ENCODE measurements around the gene LHFPL5.
A peak's percentile ranks its signal among the peaks of the same experiment; 100 is the strongest.

LHFPL5 gene

GRCh38 chr6:35794536-35795452 is 10.4 kb upstream of the LHFPL5 start:
- no peak for DNase-seq

GRCh38 chr6:35795453-35796071 is 9.6 kb upstream of the LHFPL5 start:
- DNase-seq: no peak

DNA sequence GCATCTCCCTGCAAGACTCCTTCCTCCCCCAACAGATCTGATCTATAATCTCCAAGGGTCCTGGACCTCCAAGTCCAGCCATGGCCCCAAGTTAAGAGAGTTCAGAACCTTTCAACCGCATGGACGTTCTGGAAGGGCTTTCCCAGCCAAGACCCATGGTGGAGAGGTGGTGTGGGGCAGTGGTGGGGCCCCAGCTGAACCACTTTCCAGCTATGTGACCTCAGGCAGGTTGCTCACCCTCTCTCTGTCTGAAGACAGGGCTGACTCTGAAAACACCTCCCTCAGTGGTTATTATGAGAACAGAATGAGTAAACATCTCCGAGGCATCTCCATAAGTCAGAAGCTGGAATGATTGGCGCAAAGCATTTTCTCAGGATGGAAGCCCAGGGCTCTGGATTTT is 8.9 kb upstream of the LHFPL5 start:
- no peak for DNase-seq

GRCh38 chr6:35797837-35798526 is 7.2 kb upstream of the LHFPL5 start:
- no peak for DNase-seq

- no peak for DNase-seq
Measured at GRCh38 chr6:35798706-35799105, 6.4 kb upstream of the LHFPL5 start.

- no peak for DNase-seq
Measured at GRCh38 chr6:35801148-35801547, 4.0 kb upstream of the LHFPL5 start.

DNA sequence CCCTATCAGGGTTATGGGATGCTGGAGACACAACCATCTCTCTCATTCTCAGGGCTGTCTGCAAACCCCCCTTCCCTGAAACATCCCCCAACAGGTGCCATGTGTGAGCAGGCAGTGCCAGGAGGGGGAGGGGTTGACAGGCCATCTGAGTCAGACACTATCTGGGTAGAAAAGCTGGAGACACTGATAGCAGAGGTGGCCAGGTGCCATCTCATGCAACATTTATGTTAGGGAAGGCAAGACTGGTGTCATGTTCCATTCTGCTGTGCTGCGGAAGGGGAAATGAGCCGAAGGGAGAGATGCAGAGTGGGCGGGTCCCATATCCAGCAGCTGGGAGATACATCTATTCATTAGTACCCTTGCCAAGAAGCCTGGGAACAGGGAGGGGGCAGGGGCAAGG is 3.5 kb downstream of the LHFPL5 start:
- DNase-seq: no peak

DNA sequence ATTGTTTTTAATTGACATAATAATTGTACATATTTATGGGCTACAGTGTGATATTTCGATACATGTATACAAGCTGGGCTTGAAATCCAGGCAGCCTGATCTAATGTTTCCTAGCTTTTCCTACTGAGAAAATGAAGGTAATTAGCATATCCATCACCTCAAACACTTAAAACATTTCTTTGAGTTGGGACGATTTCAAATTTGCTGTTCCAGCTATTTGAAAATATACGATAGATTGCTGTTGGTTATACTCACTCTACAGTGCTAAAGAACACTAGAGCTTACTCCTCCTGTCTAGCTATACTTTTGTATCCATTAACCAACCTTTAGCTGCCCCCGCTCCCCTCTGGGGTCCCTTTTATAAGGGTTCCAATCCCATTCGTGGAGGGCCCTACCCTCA is 4.7 kb downstream of the LHFPL5 start:
- no peak for DNase-seq

DNA sequence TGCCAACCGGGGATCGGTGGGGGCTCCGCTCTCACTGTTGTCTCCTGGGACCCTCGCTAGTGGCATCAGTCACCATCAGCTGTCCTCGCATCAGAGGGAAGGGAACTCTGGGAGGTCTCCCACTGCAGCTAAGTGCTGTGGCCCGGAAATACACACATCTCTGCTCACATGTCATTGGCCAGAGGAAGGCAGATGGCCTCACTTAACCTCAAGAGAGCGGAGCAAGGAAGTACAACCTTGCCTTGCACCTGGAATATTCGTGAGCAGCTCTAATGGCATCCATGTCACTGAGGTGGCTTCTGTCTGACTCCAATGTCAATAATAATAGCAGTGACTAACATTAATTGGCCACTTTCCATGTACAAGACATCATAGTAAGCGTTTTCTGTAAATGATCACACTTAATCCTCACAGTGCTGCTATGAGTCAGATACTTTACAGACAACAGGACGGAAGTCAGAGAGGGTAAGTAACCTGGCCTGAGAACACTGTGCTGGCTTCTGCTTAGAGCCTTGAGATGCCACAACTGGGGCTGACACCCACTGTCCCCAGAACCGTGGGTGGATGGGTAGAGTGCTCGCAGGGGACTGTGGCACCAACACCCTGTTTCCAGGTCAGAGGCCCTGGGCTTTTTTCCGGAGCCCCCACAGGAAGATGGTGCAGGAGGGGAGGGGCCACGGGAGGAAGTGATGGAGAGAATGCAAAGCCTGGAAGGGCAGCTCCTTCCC is 6.0 kb downstream of the LHFPL5 start:
- DNase-seq: no peak

DNA sequence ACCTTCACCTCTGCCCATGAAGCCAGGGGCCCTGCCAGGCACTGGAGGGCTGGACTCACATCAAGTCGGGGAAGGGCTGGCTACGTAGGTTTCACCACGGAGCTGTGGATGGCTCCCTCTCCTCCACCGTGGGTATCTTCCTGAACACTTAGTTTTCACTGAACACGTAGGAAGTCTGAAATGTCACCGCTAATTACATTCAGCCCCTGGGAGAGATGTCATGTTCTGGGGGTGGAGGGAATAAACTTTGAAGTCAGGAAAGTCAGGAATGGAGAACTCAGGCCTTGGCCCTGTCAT is 6.5 kb downstream of the LHFPL5 start:
- no peak for DNase-seq

DNA sequence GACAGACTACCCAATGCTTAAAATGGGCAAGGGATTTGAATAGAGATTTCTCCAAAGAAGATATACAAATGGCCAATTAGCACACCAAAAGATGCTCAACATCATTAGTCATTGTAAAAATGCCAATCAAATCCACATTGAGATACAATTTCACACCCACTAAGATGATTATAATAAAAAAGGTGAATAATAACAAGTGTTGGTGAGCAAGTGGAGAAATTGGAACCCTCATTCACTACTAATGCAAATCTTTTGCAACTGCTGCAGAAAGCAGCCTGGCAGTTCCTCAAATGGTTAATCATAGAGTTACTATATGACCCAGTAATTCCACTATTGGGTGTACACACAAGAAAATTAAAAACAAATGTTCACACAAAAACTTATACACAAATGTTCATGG is 12.4 kb downstream of the LHFPL5 start:
- no peak for DNase-seq

- DNase-seq: no peak
Measured at GRCh38 chr6:35823601-35824000, 18.4 kb downstream of the LHFPL5 start.

DNA sequence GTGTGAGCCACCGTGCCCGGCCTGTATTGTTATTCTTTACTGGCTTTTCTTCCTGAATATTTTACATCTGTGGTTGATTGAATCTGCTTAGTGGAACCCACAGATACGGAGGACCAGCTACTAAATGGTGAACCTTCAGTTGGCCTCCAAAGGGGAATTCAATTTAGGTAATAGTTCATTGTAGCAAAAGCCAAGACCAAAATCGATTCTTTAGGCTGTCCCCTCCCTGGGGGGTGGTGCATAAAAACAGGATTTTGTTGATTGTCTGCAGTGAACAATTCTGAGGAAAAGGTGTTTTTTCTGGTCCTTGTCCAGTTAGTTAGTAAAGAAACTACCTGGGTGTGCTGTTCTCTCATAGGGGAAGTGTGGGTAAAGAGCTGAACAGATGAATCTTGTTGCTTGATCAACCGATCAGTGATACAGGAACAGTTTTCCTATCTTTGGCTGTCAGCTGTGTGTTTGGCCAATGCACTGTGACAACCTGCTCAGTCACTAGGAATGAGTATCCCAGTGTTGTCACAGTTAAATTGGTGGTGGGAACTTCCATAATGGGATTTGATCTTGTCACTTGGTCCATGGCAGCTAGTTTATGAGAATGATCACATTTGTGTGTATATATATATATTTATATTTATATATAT is 19.5 kb downstream of the LHFPL5 start:
- DNase-seq: no peak

DNA sequence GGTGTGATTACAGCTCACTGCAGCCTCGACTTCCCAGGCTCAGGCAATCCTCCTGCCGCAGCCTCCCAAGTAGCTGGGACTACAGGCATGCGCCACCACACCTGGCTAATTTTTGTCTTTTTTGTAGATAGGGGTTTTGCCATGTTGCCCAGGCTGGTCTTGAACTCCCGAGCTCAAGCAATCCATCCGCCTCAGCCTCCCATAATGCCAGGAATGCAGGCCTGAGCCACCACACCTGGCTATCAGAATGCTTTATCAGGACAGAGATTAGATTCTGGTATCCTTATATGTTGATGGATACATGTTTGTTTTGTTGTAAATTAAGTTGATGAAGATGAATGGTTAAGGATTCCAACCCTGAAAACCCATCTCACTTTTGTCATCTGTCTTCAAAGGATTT is 24.2 kb downstream of the LHFPL5 start:
- no peak for DNase-seq

DNA sequence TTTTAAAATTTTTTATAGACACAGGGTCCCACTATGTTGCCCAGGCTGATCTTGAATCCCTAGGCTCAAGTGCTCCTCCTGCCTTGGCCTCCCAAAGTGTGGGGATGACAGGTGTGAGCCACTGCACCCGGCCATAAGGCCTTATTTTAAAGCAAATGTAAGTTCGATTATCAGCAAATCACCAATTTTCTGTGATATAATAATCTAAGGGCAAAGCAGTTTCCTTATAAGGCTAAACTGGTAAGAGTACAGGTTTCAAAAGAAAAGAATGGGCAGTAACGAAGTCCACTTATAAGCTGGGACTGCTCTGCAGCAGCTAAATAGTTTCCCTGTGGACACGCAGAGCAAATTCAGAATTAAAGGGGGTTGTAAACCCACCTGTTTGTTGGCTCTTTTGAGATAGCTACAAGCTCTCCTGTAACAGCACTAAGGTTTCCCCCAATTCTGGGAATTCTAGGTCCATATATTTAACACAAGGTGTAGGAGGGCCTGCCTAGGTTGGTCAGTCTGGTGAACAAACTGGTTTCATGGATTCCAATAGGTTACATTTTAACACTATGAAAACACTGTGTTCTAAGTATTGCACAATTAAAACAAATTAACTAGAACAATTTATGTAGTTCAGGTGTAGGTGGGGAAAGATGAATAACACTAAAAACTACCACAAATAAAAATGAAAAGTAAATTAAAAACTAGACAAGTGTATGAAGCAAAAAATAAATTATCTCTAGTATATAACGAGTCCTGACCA is 26.3 kb downstream of the LHFPL5 start:
- DNase-seq: no peak

DNA sequence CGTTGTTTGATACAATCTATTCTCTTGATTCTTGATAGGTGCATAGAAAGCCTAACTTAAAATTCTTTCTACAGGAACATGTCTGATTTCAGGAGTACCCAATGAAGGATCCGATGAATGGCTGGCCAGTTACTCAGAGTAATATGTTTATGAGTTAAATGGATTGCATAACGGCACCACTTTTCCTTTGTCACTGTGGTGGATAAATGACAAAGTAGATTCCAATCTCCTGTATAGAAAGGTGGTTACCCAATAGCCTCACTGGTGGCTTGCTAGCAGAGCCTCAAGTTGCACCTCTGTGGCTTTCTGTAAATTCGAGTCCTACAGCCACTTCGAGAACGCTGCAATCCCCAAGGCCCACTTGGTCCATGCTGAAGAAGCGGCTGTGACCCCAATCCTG is 28.4 kb downstream of the LHFPL5 start:
- no peak for DNase-seq

DNA sequence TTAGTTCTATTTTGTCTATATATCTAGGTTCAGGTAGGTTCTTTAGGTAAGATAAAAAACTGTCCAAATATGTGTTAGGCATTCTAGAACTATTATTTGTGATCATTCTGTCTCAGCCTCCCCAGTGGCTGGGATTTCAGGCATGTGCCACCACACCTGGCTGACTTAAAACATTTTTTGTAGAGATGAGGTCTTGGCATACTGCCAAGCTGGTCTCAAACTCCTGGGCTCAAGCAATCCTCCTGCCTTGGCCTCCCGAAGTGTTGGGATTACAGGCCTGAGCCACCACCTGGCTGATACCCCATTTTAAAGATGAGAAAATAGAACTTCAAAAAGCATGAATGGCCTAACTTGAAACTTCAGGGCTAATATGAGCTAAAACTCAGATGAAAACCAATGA is 33.9 kb downstream of the LHFPL5 start:
- no peak for DNase-seq

DNA sequence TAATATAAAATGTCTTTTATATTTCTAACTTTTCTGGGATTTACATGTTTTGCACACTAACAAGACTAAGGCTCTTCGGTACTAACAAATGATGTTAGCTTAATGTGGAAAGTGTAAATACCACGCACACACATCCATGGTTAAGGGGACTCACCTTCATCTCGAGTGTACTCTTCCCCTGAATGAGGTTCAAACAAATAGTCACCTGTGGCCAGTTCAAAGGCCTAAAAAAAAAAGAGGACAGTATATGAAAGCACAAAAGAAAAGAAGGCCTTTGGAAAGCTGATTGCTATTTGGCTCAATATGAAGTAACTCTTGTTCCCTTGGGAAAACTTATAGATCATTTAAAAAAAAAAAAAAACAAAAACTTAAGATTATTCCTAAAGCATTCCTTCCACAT is 37.2 kb downstream of the LHFPL5 start:
- DNase-seq: no peak

GRCh38 chr6:35844290-35844689 is 39.1 kb downstream of the LHFPL5 start:
- no peak for DNase-seq

GRCh38 chr6:35850208-35850607 is 45.1 kb downstream of the LHFPL5 start:
- DNase-seq: peak; percentile 7 to 18

- DNase-seq: no peak
Measured at GRCh38 chr6:35852994-35853393, 47.8 kb downstream of the LHFPL5 start.

DNA sequence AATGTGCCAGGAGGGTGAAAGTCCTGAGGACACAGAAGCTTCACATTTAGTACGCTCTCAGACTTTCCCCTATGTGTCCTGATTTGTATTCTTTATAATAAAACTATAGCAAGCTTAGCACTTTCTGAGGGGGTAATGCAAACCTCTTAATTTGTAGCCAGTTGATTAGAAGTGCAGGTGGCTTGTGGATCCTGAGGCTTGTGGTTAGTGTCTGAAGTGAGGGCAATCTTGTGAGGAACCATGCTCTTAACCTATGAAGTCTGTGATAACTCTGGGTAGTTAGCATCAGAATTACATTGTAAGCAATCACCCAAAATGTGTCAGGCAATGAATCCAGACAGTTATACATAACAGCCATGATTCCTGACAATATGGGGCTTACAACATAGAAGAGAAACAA is 51.1 kb downstream of the LHFPL5 start:
- no peak for DNase-seq

All from Kasumi-1 (cell line).